GM18499 (cell line): ENCODE data around the gene SLC37A2.

Experiments used
- ATAC-seq: cut with Tn5 transposase; IDR thresholded peaks from one replicate; pipeline ENCODE4 v1.9.1; 2021; ENCODE audit warnings: moderate number of reproducible peaks; ENCODE audit not compliant: insufficient read depth, unreplicated experiment

The SLC37A2 gene

DNA sequence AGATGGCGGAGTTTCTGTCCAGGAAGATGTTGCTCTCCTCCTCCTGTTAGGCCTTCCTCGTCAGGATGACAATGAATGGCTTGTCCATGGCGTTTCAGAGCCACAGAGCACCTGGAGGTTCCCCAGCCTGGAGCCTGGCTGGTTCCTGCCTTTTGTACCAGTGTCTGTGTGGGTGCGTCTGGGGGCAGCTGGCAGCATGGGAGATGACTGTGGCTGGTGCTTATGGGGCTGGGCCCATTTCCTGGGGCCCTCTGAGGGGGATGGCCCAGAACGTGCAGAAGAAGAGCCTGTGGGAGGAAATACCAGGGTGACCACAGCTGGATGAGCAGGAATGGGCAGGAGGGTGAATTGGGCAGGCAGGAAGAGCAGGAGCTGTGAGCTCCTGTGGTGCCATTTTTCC is 6.7 kb downstream of the SLC37A2 start:
- ATAC-seq: no peak

DNA sequence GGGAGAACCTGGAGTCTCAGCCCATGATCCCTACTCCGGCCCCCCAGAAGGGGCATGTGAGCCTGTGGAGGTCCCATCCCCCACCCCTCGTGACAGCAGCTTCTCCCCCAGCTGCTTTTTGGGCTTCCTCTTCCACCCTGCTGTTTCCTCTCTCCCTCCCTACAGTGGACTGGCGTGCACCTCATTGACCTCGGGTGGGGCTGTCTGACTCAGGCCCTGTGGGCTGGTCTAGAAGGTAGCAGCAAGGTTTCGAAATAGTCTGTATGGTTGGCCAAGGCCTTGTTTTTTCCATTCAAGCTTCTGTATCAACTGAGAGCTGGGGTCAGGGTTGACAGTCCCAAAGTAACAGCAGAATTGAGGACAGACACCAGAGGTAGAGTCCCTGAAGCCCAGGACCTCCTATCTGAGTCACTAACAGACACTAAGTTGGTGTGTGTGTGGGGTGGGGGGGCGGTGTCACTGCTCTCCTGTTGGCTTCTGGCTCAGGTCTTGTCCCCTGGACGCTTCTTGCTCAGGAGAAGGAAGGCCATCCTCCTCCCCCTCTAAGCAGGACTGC is 7.7 kb downstream of the SLC37A2 start:
- peak; percentile 61 for ATAC-seq

DNA sequence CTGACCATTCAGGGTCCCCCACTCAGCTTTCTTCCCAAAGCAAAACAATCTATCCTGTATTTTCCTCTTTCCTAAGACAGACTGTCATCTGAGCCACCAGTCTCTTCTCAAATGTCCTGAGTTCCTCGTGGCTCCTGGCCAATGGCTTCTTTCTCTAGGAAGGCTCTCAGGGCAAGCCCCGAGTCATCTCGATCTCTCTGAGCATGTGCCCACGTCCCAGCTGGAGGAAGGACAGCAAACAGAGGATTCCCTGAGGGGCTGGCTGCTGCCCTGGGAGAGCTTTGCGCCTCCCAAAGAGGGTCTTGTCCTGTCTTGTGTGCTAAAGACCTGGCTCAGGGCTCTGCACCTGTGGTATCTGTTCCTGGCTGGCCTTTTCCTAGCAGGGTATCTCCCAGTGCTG is 8.3 kb downstream of the SLC37A2 start:
- ATAC-seq: no peak

DNA sequence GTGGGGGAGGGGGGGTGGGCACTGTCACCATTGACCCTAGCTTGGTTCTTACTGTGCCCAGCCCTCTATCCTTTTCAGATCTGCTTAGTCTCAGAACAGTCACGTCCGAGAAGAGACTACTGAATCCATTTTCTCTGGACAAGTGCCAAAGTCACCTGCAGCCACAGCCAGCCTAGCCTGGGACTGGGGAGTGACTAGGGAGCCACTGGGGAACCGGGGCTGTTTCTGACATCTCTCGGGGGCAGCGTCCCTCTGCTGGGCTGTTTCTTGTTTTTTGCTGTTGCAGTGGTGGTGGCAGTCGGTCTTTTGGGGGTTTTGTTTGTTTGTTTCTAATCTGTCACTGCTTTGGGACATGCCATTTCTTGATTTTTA is 8.7 kb downstream of the SLC37A2 start:
- ATAC-seq: no peak

DNA sequence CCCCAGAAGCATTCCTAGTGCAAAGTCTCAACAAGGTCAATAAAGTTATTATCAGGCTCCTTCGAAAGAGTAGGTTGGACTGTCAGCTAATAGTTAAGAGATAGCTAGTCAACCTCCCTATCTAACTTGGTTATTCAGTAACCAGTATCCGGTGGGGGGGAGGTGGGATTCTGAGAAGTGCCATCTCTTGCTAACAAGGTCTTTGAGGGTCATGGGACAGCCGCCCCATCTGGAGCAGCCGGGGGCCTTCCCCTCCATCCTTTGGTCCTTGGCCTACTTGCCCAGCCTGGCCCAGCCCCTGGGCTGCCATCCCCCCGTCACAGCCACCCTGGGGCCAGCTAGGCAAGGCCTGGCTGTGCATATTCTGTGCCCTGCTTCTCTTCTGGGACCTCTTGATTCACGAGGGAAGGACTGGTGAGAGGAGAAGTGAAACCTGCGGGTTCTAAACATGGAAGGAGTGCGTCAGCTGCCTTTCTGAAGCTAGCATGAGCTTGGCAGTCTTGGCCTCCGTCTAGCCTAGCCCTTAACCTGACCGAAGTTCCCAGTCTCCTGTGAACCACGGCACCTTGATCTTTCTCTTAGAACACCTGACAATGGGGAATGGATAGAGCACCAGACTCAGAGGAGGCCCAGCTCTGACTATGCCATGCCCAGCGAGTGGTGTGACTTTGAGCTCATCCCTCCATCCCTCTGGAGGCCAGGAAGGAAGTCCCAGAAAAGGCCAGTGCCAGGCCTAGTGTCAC is 9.3 kb downstream of the SLC37A2 start:
- ATAC-seq: peak; percentile 75

DNA sequence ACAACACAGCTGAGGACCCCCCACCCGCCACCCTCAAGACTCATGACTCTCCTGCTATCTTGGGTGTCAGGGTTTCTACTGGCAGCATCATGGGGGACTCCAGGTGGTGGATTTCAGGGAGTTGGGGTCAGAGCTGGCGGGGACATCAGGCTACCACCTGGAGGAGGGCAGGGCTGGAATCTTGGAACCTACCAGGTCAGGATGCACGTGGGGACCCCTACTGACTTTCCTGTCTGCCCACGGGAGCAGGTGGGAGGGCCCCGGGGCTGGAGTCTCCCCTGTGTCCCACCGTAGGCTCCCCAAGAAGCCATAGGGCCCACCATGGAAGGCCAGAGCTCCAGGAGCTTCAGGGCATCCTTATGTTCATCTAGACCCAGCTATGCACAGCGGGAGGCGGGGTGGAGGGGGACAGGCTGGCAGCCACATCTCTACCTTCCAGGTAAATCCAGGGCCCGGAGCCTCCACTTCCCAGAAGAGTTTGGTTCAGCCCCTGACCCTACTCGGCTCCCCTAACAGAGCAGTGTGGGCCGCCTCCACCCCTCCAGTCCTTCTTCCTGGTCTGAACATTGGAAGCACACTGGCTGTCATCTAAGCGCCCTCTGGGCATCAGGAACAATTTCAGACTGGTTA is 10.0 kb downstream of the SLC37A2 start:
- no peak for ATAC-seq

DNA sequence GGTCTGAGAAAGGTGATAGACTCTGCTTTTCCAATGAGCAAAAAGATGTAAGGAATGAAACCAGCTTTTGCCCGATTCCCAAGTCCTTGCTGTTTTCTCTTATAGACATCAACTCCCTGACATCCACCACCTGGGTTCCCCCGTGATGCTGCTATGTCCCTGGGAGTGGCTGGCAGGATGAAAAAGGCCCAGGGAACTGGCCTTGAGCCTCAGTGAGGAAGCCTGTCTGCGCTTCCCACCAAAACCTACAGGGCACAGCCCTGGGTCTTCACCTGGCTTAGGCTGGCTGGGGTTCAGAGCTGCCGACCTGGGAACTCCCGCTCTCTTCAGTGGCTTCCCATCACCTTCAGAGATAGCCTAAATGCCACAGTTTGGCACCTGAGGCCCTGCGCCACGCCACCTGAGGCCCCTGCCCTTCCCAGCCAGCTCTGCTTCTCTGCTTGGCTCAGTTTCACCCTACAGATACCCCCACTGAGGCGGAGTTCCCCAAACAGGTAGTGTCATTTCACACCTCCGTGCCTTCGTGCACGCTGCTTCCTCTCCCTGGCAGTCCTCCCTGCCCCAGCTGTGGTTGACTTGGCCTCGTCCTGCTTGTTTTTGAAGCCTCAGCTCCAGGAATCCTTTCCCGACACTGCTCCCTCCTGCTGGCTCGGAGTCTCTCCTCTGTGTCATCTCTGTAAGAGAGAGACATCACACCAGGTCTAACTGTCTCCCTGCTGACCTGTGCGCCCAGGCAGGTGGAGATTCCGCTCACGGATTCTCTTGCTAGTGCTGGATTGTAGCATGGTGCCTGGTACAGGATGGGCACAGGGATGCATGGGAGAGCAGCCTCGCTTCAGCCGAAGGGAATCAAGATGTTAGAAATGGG is 10.7 kb downstream of the SLC37A2 start:
- no peak for ATAC-seq

DNA sequence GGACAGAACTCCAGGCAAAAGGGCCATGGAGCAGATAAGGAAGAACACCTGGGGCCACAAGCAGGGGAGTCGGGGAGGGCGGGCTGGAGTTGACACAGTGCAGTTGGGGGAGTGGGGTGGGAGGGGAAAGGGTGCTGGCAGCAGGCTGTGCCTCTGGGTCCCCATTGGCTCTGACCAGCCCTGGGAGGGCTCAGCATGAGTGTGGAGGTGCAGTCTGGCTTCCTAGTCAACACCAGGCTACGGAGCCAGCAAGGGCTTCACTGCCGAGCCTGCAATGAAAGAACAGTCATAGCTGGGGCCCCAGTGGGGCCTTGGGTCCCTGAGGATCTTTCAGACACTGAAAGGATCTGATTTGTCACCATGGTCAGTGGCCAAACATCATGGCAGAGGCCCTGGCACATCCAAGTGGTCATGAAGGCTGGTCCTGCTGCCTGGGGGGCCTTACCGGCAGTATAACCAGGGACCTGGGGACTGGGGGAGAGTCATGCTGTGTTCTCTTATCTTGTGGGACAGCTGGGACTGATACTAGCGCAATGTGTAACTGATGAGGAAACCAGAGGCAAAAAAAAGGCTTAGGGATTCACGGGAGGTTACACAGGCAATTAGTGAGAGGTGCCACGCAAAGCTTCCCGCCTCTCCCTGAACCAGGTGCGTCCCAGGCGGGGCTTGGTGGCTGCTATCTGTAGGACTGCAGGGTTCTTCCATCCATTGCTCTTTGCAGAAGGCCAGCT is 11.6 kb downstream of the SLC37A2 start:
- no peak for ATAC-seq

DNA sequence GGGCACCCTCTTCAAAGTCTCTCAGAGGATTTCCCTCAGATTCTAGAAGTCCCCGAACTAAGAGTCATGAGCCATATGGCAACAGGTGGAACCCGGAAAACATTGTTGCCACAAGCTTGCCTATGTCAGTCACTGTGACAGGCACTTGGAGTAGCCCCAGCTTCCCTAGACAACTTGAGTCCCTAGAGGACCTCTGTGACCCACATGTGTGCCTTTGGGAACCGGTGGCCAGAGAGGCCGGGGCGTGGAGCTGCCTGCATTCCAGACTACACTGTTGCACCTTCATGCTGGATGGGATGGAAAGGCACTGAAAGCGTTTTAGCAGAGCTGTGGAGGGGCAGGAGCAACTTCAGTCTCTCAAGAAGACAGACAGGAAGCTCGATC is 12.1 kb downstream of the SLC37A2 start:
- ATAC-seq: no peak

DNA sequence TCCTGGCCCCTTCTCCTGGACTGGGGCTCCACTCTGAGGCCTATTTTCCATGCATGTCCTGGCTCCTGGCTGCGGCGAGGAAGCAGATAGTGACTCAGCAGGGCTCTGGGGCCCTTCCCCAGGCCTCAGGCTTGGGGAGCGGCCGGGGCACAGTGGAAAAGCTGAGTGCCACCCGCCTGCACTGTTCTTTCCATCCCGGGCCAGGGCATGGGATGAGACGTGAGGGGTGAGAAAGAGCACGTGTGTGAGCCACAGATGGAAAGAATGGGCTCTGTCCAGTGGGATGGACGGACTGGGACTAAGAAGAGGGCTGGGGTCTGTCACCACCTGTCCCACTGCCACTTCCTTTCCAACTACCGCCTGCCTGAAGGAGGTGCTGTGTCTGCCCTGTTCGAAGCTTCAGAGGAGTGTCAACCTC is 12.8 kb downstream of the SLC37A2 start:
- no peak for ATAC-seq

DNA sequence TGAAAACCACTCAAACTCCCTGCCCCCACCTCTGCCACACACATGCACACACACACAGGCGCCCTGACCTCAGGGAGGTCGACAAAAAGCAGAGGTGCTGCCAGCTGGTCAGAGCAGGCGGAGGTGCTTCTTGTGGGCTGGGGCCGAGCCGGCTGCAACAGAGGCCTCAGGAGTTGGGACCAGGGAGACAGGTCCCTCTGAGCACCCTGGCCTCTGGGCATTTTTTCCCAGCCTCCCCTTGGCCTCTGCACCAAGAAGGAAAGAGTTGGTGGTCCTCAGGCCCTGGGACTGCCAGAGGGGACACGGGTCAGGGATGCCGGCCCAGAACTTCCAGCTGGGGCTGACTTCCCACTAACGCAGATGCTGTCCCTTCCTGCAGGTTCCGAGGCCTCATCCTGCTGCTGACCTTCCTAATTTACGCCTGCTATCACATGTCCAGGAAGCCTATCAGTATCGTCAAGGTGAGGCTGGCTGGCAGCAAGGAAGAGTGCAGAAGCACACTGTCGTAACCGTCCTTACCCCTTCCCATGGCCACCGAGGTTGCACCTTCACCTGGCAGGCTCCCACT is 13.4 kb downstream of the SLC37A2 start:
- no peak for ATAC-seq

DNA sequence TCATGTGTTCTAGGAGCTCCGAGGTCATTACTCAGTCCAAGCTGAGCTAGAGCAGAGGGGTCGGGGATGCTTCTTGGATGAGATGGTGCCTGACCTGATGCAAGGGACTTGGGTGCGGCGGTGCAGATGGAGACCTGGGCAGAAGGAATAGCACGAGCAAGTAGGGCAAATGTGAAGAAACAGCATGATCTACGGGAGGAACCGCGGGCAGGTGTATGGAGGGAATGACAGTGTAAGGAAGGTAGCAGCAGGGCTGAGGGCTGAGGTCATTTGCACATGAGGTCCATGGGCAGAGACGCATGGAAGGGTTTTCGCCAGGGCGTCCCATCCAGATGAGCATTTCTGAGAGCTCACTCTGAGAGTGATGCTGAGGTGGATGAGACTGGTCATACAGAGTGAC is 14.9 kb downstream of the SLC37A2 start:
- ATAC-seq: no peak

DNA sequence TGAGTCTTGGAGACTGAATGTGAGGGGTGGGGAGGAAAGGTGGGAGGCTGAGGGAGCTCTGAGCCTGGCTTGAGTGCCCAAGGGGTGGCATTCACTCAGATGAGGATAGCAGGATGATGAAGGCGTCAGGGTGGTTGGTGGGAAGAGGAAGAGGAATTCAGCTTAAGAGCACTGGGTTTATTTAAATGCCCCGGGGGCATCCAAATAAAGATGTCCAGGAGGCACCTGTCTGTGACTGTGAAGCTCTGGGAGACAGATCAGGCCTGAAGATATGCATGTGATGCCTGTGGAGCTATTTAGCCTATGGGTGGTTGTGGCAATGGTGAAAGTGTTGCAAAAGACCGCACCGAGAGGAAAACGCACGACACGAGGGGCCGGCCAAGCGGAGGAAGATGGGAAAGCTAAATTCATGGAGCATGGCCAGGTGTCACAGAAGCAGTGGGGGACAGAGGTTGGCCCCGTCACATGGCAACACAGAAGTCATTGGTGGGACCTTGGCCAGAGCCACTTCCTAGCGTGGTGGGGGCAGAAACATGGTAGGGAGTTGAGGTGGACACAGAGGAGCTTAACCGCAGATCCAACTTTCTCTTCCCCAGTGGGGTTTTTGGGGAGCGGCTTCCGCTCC is 15.5 kb downstream of the SLC37A2 start:
- no peak for ATAC-seq

DNA sequence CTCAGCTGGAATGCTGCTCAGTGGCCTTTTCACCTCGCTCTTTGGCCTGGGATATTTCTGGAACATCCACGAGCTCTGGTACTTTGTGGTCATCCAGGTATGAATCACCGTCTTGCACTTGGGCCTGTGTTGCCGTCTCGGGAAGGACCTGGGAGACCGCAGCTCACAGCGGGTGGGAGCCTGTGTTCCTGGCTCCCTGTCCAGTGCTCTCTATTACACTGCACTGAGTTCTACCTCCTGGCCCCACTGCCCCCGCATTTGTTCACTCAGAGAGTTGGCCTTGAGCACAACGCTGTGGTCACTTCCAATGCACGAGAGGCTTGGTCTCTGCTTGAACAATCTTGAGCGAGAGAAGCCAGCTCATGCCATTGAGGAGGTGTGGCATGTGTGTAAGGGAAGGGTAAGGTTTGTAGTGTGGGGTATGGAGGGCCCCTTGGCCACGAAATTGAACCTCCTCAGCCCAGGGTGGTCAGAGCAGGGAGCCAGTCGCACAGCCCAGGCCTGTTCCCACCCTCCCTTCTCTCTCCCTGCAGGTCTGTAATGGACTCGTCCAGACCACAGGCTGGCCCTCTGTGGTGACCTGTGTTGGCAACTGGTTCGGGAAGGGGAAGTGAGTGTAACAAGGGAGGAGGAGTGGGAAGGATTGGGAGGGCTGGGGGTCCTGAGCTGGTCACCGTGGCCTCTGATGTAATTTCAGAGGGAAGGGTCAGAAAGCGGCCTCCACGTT is 16.2 kb downstream of the SLC37A2 start:
- ATAC-seq: no peak

DNA sequence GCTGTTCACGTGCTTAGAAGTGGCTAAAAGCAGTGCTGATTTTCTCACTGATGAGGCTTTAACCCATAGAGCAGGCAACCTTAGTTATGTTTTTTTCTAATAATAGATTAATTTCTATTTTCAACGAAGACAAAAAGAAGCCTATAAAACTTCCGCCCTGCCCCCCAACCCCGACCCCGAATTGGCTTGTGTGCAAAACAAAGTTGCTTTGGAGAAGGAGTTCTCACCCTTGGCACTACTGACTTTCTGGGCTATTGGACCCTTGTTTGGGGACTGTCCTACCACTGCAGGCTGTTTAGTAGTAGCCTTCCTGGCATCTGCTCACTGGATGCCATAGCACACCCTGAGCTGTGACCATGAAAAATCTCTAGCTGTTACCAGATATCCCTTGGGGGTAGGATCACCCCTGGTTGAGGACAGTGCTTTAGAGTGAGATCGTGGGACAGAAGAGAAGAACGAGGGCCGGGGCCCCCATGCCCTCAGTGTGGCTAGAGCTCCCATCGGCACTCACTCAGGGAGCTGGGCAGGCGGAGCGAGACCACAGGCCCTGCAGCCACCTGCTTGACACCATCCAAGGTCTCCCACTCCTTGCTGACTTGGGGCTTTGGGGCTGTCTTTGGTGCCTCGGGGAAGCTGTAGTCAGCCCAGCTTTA is 16.9 kb downstream of the SLC37A2 start:
- ATAC-seq: no peak

DNA sequence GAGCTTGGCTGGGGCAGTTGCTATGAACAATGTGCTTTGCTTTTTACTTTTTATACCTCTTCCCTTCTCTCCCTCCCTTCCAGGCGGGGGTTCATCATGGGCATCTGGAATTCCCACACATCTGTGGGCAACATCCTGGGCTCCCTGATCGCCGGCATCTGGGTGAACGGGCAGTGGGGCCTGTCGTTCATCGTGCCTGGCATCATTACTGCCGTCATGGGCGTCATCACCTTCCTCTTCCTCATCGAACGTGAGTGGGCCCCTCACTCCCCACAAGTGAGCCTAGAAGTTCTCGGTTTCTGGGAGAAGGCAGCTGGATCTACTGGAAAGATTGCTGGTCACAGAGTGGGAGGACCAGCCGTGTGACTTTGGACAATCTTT is 17.4 kb downstream of the SLC37A2 start:
- ATAC-seq: no peak

DNA sequence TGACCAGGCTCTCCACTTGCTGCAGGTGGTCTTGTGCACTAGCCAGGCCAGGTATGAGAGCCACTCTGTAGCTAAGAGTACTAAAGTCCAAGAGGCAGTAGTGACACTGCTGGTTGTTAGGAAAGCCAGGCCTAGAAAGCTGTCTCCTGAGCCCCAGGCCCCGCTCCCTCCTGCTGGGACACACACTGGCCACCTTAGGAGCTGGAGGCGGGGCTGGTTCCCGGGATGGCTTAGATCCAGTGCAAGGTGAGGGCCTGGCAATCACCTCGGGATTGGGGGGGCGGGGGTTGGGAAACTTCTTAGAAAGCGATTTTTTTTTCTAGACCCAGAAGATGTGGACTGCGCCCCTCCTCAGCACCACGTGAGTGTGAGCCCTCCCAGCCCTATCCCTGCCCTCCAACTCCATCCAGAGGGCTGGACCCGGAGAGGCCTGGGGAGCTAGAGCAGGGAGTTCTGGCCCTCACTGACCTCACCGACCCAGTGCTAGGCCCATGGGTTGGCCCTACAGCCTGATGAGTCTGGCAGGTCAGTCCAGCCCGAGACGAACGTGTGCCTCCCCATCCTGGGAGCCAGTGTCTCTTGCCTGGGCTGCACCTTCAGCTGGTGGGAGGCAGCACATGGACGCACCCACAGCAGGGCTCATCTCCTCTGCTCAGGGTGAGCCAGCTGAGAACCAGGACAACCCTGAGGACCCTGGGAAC is 18.1 kb downstream of the SLC37A2 start:
- ATAC-seq: no peak

DNA sequence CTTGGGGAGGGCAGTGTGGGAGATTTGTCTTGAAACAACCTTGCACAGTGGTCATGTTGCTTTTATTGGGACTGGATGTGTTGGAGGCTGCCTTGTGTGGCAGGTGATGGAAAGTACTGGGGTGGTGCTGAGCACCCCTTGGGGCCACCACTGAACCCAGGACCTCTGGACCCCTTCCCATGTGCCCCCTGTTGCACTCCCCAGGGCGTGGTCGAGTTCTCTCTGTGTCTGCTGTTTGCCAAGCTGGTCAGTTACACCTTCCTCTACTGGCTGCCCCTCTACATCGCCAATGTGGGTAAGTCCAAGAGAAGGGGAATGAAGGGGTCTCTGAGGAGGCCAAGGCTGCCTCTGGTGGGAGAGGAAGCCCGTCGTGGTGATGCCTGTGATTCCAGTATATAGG is 18.9 kb downstream of the SLC37A2 start:
- no peak for ATAC-seq
